ENCODE results near the gene HEMGN. TPM values are rescaled to one million over a fixed set of nuclear protein-coding genes. Genes with fewer than 3 reads are reported as not detected.

HEMGN gene
- total RNA-seq, 6 experiments from 2014 or later = 0.09 to 2.9 (median 1.0) TPM; not detected in 3

GRCh38 chr9:97984188-97985057, 46.5 kb upstream of the HEMGN start:
- H3K4me1 ChIP-seq = peaks cover 0 to 5% (median 2%) of the 10 kb centered on the region in 4 donors
- ATAC-seq = peak; percentile 37 to 52 (median 50)
- WGBS (ENCODE audit: insufficient coverage, low coverage, low lambda C conversion rate, missing lambda C conversion rate) = 0% methylated on average over 9 of the region's 116 CpGs

GRCh38 chr9:97983589-97984187, 45.7 kb upstream of the HEMGN start:
- Histone ChIP-seq H3K4me1 (peaks cover 0 to 5% (median 2%) of the 10 kb centered on the region in 4 donors), H3K4me3 (peak overlapping the region; percentile 84 to 94 (median 84)), H3K27ac (peak overlapping the region; percentile 95 to 97 (median 96)), H3K27me3 (no peaks in the 10 kb centered on the region), H3K9me3 (no peaks in the 10 kb centered on the region), H3K36me3 (no peaks in the 10 kb centered on the region)
- intact Hi-C loops (cut with DNase I) = no loop called here
- ATAC-seq (peak; percentile 47 to 64 (median 55)), DNase-seq (peak; percentile 66 to 73 (median 71))
- 0% methylated on average over 2 of the region's 70 CpGs for WGBS (ENCODE audit: insufficient coverage, low coverage, low lambda C conversion rate, missing lambda C conversion rate)
- TF ChIP-seq POLR2A (IDR thresholded peaks at IDR 0.05) (no peak), CTCF (IDR thresholded peaks at IDR 0.05) (no peak)

More at GRCh38 chr9:97984188-97985057, 46.5 kb upstream of the HEMGN start:
- intact Hi-C loops (cut with DNase I) = no loop called here
- peak; percentile 81 to 85 (median 83) for DNase-seq
- Histone ChIP-seq H3K9me3 (no peaks in the 10 kb centered on the region), H3K27me3 (no peaks in the 10 kb centered on the region), H3K36me3 (no peaks in the 10 kb centered on the region), H3K4me3 (peak overlapping the region; percentile 84 to 94 (median 84)), H3K27ac (peak overlapping the region; percentile 95 to 97 (median 96))
- TF ChIP-seq CTCF (IDR thresholded peaks at IDR 0.05) (peak in 2 of 4 donors; percentile 4 to 13), POLR2A (IDR thresholded peaks at IDR 0.05) (peak; percentile 81)

GRCh38 chr9:97982683-97983588, 45.0 kb upstream of the HEMGN start, which contains the start of gene ANP32B:
Gene ANP32B, plus strand, starts transcription at chr9:97983341. Its CDS starts 215 bp downstream, at chr9:97983556.
- Histone ChIP-seq H3K4me3 (peak within 1 kb of the TSS; percentile 84 to 94 (median 84)), H3K36me3 (no peaks in the 10 kb centered on the region), H3K27me3 (no peaks in the 10 kb centered on the region), H3K9me3 (no peaks in the 10 kb centered on the region), H3K4me1 (peaks cover 0 to 5% (median 2%) of the 10 kb centered on the region in 4 donors), H3K27ac (peak within 1 kb of the TSS; percentile 95 to 97 (median 96))
- WGBS (ENCODE audit: insufficient coverage, low coverage, low lambda C conversion rate, missing lambda C conversion rate) = 0% methylated on average over 5 of the region's 105 CpGs
- ATAC-seq = peak; percentile 88 to 94 (median 90)
- peak; percentile 92 to 94 (median 92) for DNase-seq
- TF ChIP-seq CTCF (IDR thresholded peaks at IDR 0.05) (peak; percentile 85 to 96 (median 92)), POLR2A (IDR thresholded peaks at IDR 0.05) (peak; percentile 51)
- intact Hi-C loops (cut with DNase I) = no loop called here

All from right lobe of liver (tissue), 6 donors.